GM19463 (cell line): Measurements from ENCODE around the gene PRKCE.

Experiments used
- ATAC-seq: cut with Tn5 transposase; IDR thresholded peaks from one replicate; pipeline ENCODE4 v1.9.1; 2021; ENCODE audit warnings: mild to moderate bottlenecking, moderate library complexity; ENCODE audit not compliant: unreplicated experiment

PRKCE gene

DNA sequence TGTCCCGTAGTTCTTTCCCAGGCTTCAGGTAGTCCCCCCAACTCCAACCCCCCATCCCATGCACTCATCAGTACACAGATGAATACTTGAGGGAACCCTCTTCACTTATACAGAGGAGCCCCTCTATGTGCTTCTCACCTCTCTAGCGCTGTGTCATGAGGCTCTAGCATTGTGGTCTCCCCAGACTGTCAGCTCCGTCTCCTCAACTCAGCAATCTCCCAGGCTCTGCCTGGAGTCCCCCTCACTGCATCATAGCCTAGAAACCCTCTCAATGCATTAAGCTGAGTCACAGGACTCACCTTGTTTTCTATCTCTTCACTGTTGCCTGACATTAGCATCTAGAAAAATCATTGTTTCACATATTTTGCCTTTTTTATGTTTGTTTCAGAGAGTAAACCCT is 20.2 kb upstream of the PRKCE start:
- ATAC-seq = no peak

DNA sequence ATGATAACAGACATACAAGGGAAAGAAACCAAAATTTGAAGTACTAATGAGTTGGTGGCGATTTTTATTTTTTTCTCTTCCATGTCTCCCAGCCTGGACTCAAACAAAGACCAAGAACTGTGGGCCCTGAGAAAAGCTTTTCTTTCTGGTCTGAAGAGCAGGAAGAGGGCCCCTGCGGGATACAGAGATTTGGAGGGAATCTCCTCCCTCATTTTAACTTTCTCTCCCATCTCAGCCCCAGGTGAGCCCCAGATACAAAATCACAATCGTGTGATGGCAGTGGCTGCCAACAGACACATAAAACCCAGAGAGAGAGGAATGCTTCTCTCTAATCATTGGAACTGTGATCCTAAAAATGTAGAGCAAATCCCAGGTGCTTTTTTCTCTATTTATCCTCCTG is 19.5 kb upstream of the PRKCE start:
- ATAC-seq = no peak

DNA sequence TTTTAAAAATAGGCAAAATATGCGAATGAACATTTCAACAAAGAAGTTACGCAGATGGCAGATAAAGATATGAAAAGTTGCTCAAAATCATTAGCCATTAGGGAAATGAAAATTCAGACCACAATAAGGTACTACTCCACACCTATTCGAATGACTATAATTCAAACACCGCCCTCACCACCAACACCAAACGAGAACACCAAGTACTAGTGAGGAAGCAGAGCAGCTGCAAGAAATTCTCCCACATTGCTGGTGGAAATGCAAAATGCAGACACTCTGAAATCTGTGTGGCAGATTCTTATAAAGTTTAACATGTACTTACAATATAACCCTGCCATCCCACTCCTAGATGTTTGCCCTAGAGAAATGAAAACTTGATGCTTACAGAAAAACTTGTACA is 17.3 kb upstream of the PRKCE start:
- no peak for ATAC-seq

DNA sequence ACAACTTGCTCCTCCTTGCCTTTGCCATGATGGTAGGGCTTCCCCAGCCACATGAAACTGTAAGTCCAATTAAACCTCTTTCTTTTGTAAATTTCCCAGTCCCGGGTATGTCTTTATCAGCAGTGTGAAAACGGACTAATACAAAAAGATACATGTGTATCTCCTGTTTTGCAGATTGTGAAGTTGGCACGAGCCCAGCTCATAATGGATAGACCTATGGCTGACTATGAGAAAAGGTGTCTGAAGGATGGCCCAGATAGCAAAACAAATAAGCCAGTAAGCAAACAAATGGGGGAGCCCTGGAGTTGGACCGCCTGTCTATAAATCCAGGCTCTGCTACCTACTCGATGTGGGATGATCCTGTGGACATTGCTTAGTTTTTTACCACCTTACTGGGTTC is 15.5 kb upstream of the PRKCE start:
- no peak for ATAC-seq

DNA sequence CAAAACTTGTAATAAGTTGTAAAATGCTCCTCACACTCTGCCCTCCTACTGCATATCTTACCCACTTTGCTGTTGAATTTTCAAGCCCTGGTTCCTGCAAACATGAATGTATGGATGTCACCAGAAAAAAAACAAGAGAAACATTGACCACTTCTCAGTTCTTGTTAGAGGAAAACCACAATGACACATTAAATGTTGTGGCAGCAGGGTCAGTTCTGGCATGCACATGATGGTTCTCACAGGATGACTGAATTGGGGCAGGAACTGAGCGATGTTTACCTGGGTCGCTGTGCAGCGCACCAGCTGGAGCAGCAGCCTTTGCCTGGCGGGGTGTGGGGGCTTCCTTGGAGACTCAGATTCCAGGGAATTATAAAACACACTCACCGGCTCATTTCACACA is 14.0 kb upstream of the PRKCE start:
- peak; percentile 91 for ATAC-seq

DNA sequence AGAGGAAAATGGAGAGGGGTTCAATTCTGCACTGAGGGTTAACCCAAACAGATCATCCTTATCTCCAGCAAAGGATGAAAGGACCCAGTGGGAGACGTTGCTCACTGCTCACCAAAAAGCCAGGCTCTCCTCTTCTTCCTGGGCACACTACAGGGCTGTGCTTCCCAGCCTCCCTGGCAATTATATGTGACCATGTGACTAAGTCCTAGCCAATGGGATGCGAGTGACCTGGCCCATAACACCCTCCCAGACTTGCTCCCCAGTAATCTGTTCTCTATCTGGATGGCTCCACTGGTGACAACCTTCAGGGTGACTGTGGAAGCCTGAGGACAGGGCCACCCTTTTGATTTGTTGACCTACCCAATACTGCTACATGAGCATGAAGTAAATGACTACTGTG is 10.9 kb upstream of the PRKCE start:
- no peak for ATAC-seq

DNA sequence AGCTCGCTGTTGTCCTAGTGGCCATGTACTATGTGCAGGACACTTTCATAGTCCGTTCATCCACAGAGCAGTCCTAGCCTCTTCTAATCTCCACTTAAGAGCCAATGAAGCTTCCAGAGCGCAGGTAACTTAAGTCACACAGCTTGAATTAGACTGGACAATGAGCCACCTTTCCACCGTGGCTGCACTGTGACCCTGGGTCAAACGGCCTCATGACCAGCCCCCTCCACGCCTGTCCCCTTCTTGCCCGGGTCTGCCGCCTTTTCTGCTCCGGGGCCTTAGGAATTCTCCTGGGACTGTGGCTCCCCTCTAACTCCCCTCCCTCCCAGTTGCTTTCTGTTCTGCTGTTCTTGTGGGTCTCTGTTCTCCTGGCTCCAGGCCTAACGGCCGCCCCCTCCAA is 8.4 kb upstream of the PRKCE start:
- peak; percentile 12 for ATAC-seq

DNA sequence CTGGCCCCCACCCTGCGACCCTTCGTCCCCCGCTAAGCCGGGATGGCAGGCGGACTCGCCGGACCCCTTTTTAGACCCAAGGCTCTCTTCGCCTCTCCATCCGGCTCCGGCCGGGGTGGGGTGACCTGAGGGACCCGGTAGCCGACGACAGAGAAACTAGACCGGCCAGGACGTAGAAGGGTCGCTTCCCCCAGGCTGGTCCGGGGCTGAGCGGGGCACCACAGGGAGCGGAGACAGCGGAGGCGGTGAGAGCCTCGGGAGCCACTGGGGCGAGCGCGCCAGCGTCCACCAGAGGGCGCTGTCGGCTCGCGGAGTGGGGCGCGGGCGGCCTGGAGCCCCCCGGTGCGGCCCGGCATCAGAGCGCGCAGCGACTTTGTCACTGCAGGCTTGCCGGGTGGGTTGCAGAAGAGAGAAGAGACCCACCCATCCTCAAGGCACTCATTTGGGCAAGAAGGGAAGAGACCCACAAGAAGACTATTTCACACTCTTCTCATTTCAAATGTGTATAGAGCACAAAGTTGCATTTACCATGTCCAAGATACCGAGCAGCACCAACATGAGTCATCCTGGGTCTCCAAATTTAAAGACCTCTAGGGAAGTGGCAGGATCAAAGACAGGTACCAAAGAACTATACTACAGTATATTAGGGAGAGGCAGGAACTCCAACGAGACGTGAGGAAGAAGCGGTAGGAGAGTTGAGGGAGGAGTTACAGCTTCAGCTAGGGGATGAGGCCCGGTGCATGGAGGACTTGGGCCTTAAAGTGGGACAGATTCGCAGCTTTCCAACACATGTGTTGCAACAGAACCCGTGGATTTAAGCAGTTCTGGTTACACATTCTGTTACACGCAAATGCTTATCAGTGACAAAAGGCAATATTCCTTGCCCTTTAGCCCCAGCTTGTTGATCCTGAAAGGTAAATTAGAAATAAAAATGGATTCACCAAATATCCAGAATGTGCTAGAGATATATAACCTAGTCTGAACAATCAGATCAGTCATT is 7.6 kb upstream of the PRKCE start:
- ATAC-seq = peak; percentile 94

DNA sequence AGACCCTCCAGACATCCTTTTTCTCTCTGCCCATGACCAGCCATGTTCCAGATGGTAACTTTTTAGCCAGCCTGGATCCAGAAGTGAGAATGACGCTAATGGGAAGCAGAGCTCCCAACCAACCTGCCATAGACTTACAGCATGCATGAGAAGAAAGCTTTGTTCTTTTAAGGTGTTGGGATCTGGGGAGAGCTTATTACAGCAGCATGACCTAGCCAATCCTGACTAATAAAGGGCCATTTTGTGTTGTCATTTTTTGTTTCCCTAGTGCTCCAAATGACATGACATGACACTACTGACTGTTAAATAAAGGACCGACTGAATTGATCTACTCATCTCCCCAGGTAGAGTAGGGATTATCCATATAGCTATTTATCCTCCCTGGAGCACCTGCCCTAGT is 5.2 kb upstream of the PRKCE start:
- no peak for ATAC-seq

DNA sequence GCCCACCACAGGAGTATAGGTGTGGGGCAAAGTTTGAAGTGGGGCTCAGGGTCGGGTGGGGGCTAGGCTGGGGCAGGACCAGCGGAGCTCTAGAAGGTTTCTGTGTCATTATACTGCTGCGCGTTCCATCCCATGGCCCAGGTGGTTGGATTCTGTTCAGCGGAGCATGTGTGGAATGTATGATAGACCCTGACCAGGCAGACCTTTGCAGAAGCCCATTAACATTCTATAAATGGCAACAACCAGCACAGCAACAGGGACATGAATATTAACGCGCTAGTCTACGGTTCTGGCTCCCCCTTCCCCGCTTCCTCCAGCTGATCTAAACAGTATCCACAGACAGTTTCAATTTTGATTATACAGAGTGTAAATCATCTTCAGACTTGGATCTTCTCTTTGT is 4.1 kb upstream of the PRKCE start:
- ATAC-seq = no peak

DNA sequence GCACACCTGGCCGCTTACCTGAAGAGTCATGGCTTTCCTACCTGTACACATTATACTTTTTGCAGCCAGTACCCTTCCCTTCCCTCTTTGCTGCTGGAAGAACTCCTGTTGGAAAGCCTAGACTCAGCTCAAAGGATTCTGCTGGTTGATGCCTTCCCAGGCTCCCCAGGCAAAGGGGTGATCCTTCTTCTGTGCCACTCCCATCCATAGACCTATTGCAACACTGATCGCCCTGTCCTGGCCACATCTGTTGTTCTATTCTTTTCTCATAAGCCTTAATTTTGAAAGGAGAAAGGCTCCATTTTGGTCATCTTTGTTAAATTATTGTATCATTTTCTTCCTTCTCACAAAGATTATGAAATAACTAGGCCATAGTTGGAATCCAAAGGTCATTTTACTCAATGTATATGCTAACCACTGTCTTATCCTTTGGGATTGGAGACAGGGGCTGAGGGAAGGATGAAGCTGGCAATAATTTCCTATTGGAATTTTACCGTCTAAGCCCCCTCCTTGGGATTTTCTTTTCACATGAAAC is 3.4 kb upstream of the PRKCE start:
- no peak for ATAC-seq

DNA sequence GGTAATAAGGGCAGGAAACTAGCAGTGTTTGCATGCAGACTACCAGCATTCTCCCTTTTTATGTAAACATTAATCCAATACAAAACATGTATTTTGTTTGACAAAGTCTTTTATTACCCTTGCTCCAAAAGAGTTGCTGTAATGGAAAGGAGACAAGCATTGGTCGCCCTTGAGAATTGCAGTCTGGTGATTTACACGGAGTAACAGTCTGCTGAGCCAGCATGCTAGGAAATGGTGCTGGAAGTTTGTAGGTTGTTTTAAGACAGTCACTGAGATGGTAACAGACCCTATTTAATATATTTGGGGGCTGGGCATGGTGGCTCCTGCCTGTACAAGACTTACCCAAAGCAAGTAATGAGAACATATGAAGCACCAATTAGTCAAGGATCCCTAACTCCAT is 2.8 kb upstream of the PRKCE start:
- ATAC-seq = no peak

DNA sequence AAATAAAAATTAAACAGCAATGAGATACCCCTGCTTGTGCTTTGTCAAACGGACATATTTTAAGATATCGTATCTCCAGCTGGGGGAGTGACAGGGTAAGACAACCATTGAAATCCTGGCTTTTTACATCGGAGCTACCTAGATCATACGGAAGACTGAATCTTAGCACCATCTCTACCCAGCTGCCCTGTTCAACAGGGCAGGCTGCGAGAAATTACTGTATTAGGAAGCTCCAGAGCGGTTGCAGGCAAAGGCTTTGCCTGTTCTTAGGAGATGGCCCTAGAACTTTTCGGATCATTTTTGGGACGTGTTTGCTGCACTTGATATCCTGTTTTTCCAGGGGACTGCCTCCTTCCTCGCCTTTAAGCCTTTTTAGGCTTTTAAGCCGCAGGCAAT is 2.0 kb upstream of the PRKCE start:
- no peak for ATAC-seq

DNA sequence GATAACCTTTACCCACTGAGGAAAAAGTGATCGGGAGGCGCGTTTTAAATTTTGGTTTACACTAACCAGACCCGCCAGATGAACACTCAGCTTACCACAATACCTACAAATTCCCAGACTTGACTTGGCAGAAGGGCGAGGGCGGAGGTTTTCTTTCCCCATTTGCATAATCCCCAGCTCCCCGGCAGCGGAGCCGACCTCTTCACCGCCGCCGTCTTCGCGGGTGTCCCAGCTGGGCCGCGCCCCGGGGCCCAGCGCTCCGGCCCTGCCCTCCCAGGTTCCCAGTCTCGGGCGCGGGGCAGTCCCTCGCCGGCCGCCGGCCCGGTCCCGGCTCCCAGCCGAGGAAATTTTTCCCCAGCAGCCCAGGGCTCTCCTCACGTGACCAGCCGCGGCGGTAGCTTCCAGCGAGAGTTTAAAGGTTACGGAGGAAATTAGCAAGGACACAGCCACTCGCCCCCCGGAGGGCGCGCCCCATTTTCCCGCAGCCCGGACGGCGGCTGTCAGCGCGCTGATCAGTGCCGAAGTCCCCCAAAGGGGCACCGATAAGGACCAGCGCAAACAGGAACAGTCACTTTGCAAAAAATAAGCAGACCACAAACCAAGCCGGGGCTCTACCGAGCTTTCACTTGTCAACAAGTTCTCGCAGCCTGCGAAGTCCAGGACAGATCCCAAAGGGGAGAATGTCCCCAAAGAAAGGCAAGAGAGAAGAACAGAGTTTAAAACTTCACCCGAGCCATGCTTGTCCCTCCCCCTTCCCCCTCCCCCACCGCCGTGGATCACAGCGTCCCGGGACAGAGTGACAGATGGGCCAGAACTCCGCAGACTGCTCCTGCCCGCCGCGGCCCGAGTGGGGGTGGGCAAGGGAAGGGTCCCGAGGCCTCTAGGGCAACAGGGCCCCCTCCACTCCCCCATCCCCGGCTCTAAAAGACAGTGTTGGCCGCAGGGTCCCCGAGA is 1.3 kb upstream of the PRKCE start:
- ATAC-seq = peak; percentile 31

DNA sequence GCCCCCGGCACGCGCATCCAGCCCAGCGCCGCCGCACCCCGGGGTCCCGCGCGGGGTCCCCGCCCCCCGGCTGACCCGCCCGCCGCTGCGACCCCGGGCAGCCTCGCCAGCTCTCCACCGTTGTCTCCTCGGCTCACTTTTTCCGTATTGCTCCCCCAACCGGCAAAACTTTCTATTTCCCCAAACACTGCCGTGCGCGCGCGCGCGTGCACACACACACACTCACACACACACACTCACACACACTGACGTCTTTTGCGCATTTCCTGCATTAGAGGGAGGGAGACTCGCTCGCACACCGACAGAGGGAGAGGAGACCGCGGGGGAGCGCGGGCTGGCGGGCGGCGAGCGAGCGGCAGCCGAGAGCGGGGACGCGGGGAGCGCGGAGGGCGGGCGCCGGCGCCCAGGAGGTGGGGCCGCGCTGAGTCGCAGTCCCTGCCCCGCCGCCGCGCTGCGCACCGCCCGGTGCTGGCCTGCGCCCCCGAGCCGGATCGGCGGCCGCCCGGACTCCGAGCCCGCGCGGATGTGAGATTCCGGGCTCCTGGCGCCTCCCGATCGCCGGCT is 542 bp upstream of the PRKCE start:
- peak; percentile 60 for ATAC-seq

DNA sequence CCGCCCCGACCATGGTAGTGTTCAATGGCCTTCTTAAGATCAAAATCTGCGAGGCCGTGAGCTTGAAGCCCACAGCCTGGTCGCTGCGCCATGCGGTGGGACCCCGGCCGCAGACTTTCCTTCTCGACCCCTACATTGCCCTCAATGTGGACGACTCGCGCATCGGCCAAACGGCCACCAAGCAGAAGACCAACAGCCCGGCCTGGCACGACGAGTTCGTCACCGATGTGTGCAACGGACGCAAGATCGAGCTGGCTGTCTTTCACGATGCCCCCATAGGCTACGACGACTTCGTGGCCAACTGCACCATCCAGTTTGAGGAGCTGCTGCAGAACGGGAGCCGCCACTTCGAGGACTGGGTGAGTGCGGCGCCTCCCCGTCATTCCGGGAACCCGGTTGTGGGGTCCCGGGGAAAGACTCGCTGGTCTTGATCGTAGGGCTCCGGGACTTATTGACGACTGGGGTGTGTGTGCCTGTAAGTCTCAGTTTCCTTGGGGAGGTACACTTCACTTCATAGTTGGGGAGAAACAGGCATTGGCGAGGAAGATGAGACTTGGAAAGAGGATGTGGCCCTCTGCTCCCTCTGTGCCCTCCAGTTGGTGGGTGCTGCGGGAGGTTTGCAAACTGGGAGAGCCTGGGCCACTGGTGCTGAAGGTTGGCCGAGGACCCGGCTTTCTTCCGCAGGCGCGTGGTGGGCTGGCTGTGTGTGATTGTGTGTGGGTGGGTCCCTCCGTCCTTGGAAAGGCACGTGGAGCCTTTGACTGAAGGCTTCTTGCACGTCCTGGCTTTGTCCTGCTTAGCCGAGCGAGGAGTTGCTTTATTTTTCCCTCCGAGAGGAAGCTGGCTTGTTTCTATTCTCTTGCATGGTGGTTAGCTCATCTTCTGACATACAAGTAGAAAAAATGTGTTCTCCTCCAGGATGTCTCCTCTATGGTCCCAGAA is 886 bp downstream of the PRKCE start:
- no peak for ATAC-seq

DNA sequence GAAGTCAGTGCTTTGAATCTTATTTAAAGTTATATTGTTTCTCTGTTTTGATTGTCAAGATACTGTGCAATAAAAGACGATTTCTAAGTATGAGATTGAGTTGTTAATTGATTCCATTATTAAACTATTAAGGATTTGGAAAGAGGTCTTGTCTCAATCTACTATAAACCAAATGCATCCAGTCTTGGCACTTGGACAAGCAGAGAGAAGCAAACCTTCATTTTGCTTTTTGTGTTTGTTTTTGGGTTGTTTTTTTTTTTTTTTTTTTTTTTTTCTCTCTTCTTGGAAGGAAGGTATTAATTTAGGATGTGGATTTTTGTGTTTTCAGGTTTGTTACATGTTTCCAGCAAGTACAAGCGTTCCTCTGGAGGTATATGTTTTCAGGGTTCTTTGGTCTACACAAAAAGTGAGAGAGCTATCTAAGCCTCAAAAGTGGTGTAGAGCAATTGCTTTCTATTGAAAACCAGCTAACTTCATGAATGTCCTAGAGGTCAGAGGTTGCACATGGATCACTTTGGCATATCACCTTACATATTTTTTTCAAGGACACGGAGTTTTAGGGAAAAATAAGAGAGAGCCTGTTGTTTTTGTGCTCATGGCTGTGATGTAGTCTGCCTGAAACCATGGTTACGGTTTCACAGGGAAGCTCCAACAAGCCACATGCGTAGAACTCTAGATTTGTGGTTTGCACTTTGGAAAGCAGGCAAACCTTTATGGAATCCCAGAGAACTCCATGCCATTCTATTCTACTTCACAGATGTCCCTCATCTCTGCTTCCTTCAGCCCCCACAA is 1.8 kb downstream of the PRKCE start:
- no peak for ATAC-seq

DNA sequence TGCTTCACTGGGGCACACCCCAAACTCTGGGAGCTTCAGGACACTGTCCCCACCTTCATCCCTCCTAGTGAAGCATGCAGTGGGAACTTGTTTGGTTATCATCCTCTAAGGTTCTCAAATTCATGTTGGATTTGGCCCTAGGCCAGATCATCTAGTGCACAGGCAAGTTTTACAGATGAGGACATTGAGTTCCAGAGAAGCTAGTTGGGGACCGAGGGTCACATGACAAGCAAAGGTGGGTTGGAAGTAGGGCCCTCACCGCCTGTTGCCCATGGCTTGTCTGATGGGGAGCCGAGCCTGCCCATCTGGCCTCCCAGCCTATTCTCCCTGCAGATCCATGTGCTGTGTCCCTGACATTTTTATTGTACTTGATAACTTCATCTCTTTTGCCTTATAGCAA is 2.8 kb downstream of the PRKCE start:
- no peak for ATAC-seq

DNA sequence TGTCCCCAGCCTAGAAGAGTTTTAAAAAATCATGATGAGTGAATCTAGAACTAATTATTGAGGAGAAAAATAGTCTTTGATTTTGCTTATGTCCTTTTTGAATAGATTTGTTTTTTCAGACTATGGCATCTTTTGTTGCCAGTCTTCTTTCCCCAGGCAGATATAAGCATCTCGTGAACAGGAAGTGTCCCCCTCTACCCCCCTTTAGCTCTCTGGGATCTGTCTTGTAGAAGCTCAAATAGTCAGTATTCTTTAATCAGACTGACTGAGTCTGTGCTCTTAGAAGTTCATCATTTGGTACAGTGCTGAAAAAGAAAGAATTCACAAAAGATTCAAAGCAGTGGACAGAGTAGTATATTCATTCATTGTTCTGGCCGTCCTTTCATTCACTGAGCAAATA is 10.4 kb downstream of the PRKCE start:
- no peak for ATAC-seq
